Activated naive CD4-positive, alpha-beta T cell treated with Interleukin-2 at 50 U/mL for 16 hours (primary cell): Measurements from ENCODE around the gene TMCO6.
"Not testable (repeated sequence)": the region's sequence is repeated elsewhere in the genome, so short reads cannot be mapped to it uniquely, and the experiment has no call there.

Source experiments
- DNase-seq: peaks from one replicate; pipeline ENCODE4 v3.0.0-alpha.2; 2020

The TMCO6 gene

GRCh38 chr5:140639148-140639981 lies at the start of gene TMCO6:
TMCO6 (plus strand) TSS chr5:140639451; CDS start chr5:140639528, 77 bp downstream.
- peak; percentile 96 for DNase-seq

- DNase-seq: no peak
Measured at GRCh38 chr5:140590861-140591260, 48.4 kb upstream of the TMCO6 start.

GRCh38 chr5:140591747-140592372 lies 47.4 kb upstream of the TMCO6 start:
- DNase-seq: no peak

- DNase-seq: not testable (repeated sequence)
Measured at GRCh38 chr5:140593070-140593469, 46.2 kb upstream of the TMCO6 start.

GRCh38 chr5:140594169-140594568 lies 45.1 kb upstream of the TMCO6 start:
- no peak for DNase-seq

GRCh38 chr5:140595538-140596300 lies 43.5 kb upstream of the TMCO6 start:
- no peak for DNase-seq

- no peak for DNase-seq
Measured at GRCh38 chr5:140596321-140596741, 42.9 kb upstream of the TMCO6 start.

- DNase-seq: no peak
Measured at GRCh38 chr5:140598836-140599235, 40.4 kb upstream of the TMCO6 start.

GRCh38 chr5:140600096-140600495 lies 39.2 kb upstream of the TMCO6 start:
- DNase-seq: no peak

GRCh38 chr5:140602147-140602546 lies 37.1 kb upstream of the TMCO6 start:
- no peak for DNase-seq

GRCh38 chr5:140603446-140603698 lies 35.9 kb upstream of the TMCO6 start:
- not testable (repeated sequence) for DNase-seq

GRCh38 chr5:140603734-140604133 lies 35.5 kb upstream of the TMCO6 start:
- no peak for DNase-seq

- DNase-seq: no peak
Measured at GRCh38 chr5:140605879-140606278, 33.4 kb upstream of the TMCO6 start.

- no peak for DNase-seq
Measured at GRCh38 chr5:140607031-140607430, 32.2 kb upstream of the TMCO6 start.

GRCh38 chr5:140608722-140609121 lies 30.5 kb upstream of the TMCO6 start:
- DNase-seq: no peak

- DNase-seq: no peak
Measured at GRCh38 chr5:140609126-140609525, 30.1 kb upstream of the TMCO6 start.

- no peak for DNase-seq
Measured at GRCh38 chr5:140611020-140611521, 28.2 kb upstream of the TMCO6 start.

GRCh38 chr5:140622301-140622700 lies 16.9 kb upstream of the TMCO6 start:
- DNase-seq: no peak

- not testable (repeated sequence) for DNase-seq
Measured at GRCh38 chr5:140623061-140623460, 16.2 kb upstream of the TMCO6 start.

- DNase-seq: not testable (repeated sequence)
Measured at GRCh38 chr5:140624886-140625285, 14.4 kb upstream of the TMCO6 start.

- no peak for DNase-seq
Measured at GRCh38 chr5:140627972-140628371, 11.3 kb upstream of the TMCO6 start.

GRCh38 chr5:140628711-140629110 lies 10.5 kb upstream of the TMCO6 start:
- DNase-seq: no peak

- no peak for DNase-seq
Measured at GRCh38 chr5:140630292-140631035, 8.8 kb upstream of the TMCO6 start.
